Measurements from ENCODE around the gene PDGFRA.

DNA sequence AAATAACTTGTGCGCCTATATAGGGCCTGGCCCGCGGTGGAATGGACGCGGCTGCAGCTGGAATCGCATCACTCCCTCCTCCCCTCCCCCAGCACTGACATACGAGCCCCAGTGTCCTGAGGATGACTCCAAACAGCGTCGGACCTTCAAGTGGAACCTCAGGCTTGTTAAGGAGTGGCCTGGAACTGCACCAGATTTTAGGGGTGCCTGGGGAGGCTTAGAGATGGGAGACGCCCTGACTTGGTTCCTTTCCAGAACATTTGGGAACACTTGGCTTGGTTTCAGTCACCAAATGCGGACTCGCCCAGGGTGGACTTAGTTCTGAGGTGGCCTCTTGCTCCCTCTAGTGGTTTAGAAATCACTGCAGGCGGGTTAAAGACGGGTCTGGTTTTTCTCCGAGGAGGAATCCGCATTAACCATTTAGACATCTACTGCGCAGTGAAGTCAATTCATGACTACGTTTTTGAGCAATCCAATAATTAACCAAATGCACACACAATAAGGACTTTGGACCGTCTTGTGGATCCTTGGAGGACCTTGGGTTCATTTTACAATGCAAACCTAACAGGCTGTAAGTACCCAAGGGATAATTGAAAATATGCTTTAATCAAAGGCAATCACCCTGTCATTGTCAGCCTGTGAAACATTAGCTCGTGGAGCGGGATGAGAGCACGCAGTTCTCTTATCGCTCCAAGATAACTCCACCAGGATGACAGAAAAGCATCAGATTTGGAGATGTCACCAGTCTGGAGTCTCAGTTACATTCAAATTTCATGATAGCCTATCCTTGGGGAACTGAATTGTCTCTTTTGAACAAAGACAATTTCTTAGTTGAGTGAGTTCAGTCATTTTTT, 11.2 kb upstream of the PDGFRA start:
- TF ChIP-seq, protein P1, sequence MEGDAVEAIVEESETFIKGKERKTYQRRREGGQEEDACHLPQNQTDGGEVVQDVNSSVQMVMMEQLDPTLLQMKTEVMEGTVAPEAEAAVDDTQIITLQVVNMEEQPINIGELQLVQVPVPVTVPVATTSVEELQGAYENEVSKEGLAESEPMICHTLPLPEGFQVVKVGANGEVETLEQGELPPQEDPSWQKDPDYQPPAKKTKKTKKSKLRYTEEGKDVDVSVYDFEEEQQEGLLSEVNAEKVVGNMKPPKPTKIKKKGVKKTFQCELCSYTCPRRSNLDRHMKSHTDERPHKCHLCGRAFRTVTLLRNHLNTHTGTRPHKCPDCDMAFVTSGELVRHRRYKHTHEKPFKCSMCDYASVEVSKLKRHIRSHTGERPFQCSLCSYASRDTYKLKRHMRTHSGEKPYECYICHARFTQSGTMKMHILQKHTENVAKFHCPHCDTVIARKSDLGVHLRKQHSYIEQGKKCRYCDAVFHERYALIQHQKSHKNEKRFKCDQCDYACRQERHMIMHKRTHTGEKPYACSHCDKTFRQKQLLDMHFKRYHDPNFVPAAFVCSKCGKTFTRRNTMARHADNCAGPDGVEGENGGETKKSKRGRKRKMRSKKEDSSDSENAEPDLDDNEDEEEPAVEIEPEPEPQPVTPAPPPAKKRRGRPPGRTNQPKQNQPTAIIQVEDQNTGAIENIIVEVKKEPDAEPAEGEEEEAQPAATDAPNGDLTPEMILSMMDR (IDR thresholded peaks at IDR 0.05) = peak; percentile 89 to 94 (median 92)
- TF ChIP-seq POLR2A (IDR thresholded peaks at IDR 0.05) = no peak

Data from uterus (tissue), 2 donors.